ENCODE data around the gene DNAH12. TPM values are rescaled to one million over a fixed set of nuclear protein-coding genes. Genes with fewer than 3 reads are reported as not detected.

The DNAH12 gene
- total RNA-seq, 1 donor from 2014 or later: 0.60 TPM

GRCh38 chr3:57288403-57288802, 255.7 kb downstream of the DNAH12 start:
- no peak for DNase-seq (ENCODE audit: low spot score in 2 of 2, unreplicated experiment in 2 of 2)
- Mint-ChIP-seq H3K4me3 (no peak overlapping the region), H3K4me1 (no peaks in the 10 kb centered on the region), H3K9me3 (peaks cover 12% of the 10 kb centered on the region), H3K36me3 (no peaks in the 10 kb centered on the region), H3K27ac (no peak overlapping the region), H3K27me3 (ENCODE audit: low read depth) (peaks cover 11% of the 10 kb centered on the region)
- no peak for TF ChIP-seq CTCF (IDR thresholded peaks at IDR 0.05; ENCODE audit: unreplicated experiment)

DNA sequence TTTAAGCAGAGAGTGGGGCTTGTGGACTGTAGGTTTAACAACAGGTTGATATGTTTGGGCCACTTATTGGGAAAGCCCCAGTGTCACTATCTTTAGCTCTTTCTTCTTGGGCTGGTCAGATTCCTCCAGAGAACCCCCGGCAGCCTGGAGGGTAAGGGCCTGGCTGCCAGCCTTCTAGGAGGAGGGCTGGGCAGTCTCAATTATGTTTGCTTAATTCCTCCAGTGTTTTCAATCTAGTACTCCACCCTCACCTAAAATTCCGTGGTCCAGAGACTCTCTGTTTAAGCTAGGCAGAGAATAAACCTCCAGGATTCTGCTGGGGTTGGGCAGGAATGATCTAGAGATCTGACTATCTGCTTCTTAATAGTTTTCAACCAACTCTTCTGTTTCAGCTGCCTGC, 256.9 kb downstream of the DNAH12 start:
- no peak for DNase-seq (ENCODE audit: low spot score in 2 of 2, unreplicated experiment in 2 of 2)
- no peaks in the 10 kb centered on the region for H3K4me1 Mint-ChIP-seq
- peaks cover 12% of the 10 kb centered on the region for H3K9me3 Mint-ChIP-seq
- no peaks in the 10 kb centered on the region for H3K36me3 Mint-ChIP-seq
- no peak overlapping the region for H3K4me3 Mint-ChIP-seq
- H3K27me3 Mint-ChIP-seq (ENCODE audit: low read depth): peaks cover 13% of the 10 kb centered on the region
- no peak overlapping the region for H3K27ac Mint-ChIP-seq
- TF ChIP-seq CTCF (IDR thresholded peaks at IDR 0.05; ENCODE audit: unreplicated experiment): no peak

DNA sequence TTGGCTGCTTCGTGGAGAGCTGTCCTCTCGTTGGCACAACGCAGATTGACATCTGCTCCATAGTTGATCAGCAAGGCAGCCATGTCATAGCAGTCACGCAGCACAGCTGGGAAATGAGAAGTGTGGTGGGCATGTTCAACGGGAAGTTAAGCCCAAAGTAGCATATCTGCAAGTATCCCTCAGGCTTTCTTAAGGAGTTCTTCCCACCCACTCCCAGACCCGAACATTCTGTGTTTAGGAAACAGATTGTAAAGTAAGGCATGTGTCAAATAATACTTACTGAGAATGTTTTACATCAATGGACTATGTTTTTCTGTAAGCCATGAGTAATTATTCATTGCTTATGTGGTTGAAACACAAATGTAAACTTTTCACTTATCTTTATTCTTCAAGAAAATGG, 260.8 kb downstream of the DNAH12 start:
- peaks cover 1% of the 10 kb centered on the region for H3K27me3 Mint-ChIP-seq (ENCODE audit: low read depth)
- no peak overlapping the region for H3K27ac Mint-ChIP-seq
- DNase-seq (ENCODE audit: low spot score in 2 of 2, unreplicated experiment in 2 of 2): no peak
- H3K4me1 Mint-ChIP-seq: no peaks in the 10 kb centered on the region
- no peak overlapping the region for H3K4me3 Mint-ChIP-seq
- peaks cover 18% of the 10 kb centered on the region for H3K9me3 Mint-ChIP-seq
- no peaks in the 10 kb centered on the region for H3K36me3 Mint-ChIP-seq
- TF ChIP-seq CTCF (IDR thresholded peaks at IDR 0.05; ENCODE audit: unreplicated experiment): no peak

DNA sequence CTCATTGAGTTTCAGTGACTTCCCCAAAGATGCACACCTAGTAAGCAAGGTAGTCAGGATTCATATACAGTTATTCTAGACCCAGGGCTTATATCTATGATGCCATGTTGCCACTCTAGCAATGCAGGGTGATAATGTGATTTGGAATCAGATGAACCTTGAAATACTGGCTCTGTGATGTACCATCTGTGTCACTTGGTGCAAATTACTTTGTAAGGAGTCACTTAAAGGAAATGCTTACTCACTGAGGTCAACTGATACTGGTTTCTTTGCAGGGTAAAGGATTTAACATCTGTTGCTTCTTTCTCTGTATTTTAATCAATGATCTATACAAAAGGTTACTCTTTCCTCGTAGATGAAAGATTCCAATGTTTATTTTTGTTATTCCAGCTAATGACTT, 262.4 kb downstream of the DNAH12 start:
- H3K27me3 Mint-ChIP-seq (ENCODE audit: low read depth): peaks cover 1% of the 10 kb centered on the region
- H3K4me3 Mint-ChIP-seq: no peak overlapping the region
- H3K27ac Mint-ChIP-seq: no peak overlapping the region
- no peaks in the 10 kb centered on the region for H3K4me1 Mint-ChIP-seq
- no peak for TF ChIP-seq CTCF (IDR thresholded peaks at IDR 0.05; ENCODE audit: unreplicated experiment)
- no peak for DNase-seq (ENCODE audit: low spot score in 2 of 2, unreplicated experiment in 2 of 2)
- H3K36me3 Mint-ChIP-seq: no peaks in the 10 kb centered on the region
- H3K9me3 Mint-ChIP-seq: peaks cover 16% of the 10 kb centered on the region

DNA sequence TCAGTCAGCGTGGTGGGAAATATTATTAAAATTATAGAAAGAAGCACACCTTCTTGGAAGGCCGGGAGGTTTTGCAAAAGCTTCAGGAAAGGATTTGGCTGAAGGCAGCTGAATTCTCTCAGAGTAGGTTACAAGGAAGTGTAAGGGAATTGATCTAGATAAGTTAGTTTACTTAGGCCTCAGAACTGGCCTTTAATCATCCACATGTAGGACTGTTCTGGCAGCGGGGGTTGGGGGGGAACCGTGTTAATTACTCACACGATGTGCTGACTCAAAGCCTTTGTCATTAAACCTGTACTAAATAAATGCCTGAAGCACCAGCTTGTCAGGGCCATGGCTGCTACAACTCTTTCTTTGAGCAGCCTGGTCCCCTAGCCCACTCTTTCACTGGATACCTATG, 264.5 kb downstream of the DNAH12 start:
- no peak for TF ChIP-seq CTCF (IDR thresholded peaks at IDR 0.05; ENCODE audit: unreplicated experiment)
- Mint-ChIP-seq H3K4me1 (no peaks in the 10 kb centered on the region), H3K4me3 (no peak overlapping the region), H3K27ac (no peak overlapping the region), H3K27me3 (ENCODE audit: low read depth) (peaks cover 1% of the 10 kb centered on the region), H3K36me3 (no peaks in the 10 kb centered on the region), H3K9me3 (peaks cover 6% of the 10 kb centered on the region)
- no peak for DNase-seq (ENCODE audit: low spot score in 2 of 2, unreplicated experiment in 2 of 2)

DNA sequence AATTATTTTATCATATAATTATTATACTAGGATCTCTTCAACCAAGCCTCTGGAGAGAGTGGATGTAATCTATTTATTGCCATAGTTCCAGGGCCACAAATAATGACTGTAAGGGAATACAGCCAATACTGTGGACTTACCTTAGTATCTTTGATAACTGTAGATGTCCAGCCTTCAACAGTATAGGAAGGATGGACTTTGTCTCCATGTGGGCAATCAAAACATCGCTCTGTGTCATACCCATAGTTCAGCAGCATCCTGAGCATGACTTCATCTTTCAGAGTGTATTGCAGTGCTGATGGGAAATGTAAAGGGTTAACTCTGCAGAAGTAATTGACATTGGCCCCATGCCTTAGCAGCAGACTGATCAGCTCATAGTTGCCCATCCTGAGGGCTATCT, 265.9 kb downstream of the DNAH12 start:
- Mint-ChIP-seq H3K27me3 (ENCODE audit: low read depth) (peaks cover 1% of the 10 kb centered on the region), H3K4me1 (no peaks in the 10 kb centered on the region), H3K9me3 (peaks cover 6% of the 10 kb centered on the region), H3K4me3 (no peak overlapping the region), H3K27ac (no peak overlapping the region), H3K36me3 (peaks cover 2% of the 10 kb centered on the region)
- no peak for TF ChIP-seq CTCF (IDR thresholded peaks at IDR 0.05; ENCODE audit: unreplicated experiment)
- DNase-seq (ENCODE audit: low spot score in 2 of 2, unreplicated experiment in 2 of 2): no peak
